HepG2 (cell line): ENCODE data around the gene SOWAHA. TPM values are rescaled to one million over a fixed set of nuclear protein-coding genes. Genes with fewer than 3 reads are reported as not detected.
A peak's percentile ranks its signal among the peaks of the same experiment; 100 is the strongest.

Experiments used
- ARID2 ChIP-seq: sonication (generic); formaldehyde crosslinking; IDR thresholded peaks from 2 replicates; pipeline ENCODE4 v1.8.1; 2022; ENCODE audit warnings: mild to moderate bottlenecking, missing genetic modification reagents, borderline replicate concordance
- ATF5 ChIP-seq: sonication (generic); formaldehyde crosslinking; IDR thresholded peaks from 2 replicates; pipeline ENCODE4 v1.4.0; 2020; ENCODE audit warnings: mild to moderate bottlenecking, low read depth, missing genetic modification reagents
- BHLHE40 ChIP-seq: IDR thresholded peaks from 2 replicates; pipeline ENCODE4 v1.6.1; 2011; ENCODE audit warnings: low read length, improper control_type of control experiment
- CEBPB ChIP-seq: IDR thresholded peaks from 2 replicates; pipeline ENCODE4 v1.6.1; 2011; ENCODE audit warnings: low read depth, low read length, improper control_type of control experiment, borderline replicate concordance
- KDM2A ChIP-seq: sonication (generic); formaldehyde crosslinking; IDR thresholded peaks from 2 replicates; pipeline ENCODE4 v1.4.0; 2020; ENCODE audit warnings: low read depth, missing genetic modification reagents, borderline replicate concordance
- KLF11 ChIP-seq: IDR thresholded peaks from 2 replicates; pipeline ENCODE4 v1.6.1; 2016; ENCODE audit warnings: missing compliant biosample characterization
- MLX ChIP-seq: IDR thresholded peaks from 2 replicates; pipeline ENCODE4 v1.6.1; 2016
- MTA3 ChIP-seq: sonication (generic); formaldehyde crosslinking; IDR thresholded peaks from 2 replicates; pipeline ENCODE4 v1.4.0; 2020; ENCODE audit warnings: missing genetic modification reagents
- MZF1 ChIP-seq: sonication (generic); formaldehyde crosslinking; IDR thresholded peaks from 2 replicates; pipeline ENCODE4 v1.8.1; 2023; ENCODE audit warnings: mild to moderate bottlenecking, missing genetic modification reagents, borderline replicate concordance
- PRDM10 ChIP-seq: sonication (generic); formaldehyde crosslinking; IDR thresholded peaks from 2 replicates; pipeline ENCODE4 v1.4.0; 2020; ENCODE audit warnings: low read depth, missing genetic modification reagents
- TEAD3 ChIP-seq: optimal IDR thresholded peaks from 2 replicates; pipeline ENCODE3; 2016; ENCODE audit warnings: borderline replicate concordance
- ZBTB34 ChIP-seq: sonication (generic); formaldehyde crosslinking; IDR thresholded peaks from 2 replicates; pipeline ENCODE4 v1.8.0; 2022; ENCODE audit warnings: mild to moderate bottlenecking, missing genetic modification reagents
- ZBTB7A ChIP-seq: sonication (generic); formaldehyde crosslinking; IDR thresholded peaks from 2 replicates; pipeline ENCODE4 v1.8.0; 2022; ENCODE audit warnings: mild to moderate bottlenecking, missing genetic modification reagents
- ZNF251 ChIP-seq: sonication (generic); formaldehyde crosslinking; IDR thresholded peaks from 2 replicates; pipeline ENCODE4 v1.9.0; 2021; ENCODE audit warnings: mild to moderate bottlenecking, missing genetic modification reagents
- ZNF264 ChIP-seq: sonication (generic); formaldehyde crosslinking; IDR thresholded peaks from 2 replicates; pipeline ENCODE4 v1.4.0; 2020; ENCODE audit warnings: missing genetic modification reagents
- ZNF512B ChIP-seq: sonication (generic); formaldehyde crosslinking; IDR thresholded peaks from 2 replicates; pipeline ENCODE4 v1.5.1; 2020; ENCODE audit warnings: missing genetic modification reagents, mild to moderate bottlenecking, borderline replicate concordance
- ZNF549 ChIP-seq: sonication (generic); formaldehyde crosslinking; IDR thresholded peaks from 2 replicates; pipeline ENCODE4 v1.5.0; 2020; ENCODE audit warnings: missing genetic modification reagents
- ZNF598 ChIP-seq: sonication (generic); formaldehyde crosslinking; IDR thresholded peaks from 2 replicates; pipeline ENCODE4 v1.5.1; 2020; ENCODE audit warnings: mild to moderate bottlenecking, missing genetic modification reagents, borderline replicate concordance
- ZNF709 ChIP-seq: sonication (generic); formaldehyde crosslinking; IDR thresholded peaks from 2 replicates; pipeline ENCODE4 v1.5.0; 2020; ENCODE audit warnings: mild to moderate bottlenecking, missing genetic modification reagents
- ZNF740 ChIP-seq: sonication (generic); formaldehyde crosslinking; IDR thresholded peaks from 2 replicates; pipeline ENCODE4 v1.4.0; 2020; ENCODE audit warnings: missing genetic modification reagents
- polyA plus RNA-seq, 8 experiments: library from polyadenylated mRNA; depleted of rRNA in 3 of 8; stranded (reverse) in 7 of 8; unstranded in 1 of 8; fragments of >200 nt; fragmentation: Illumina TruSeq in 4 of 8; extraction: Trizol in 4 of 8; gene quantifications; 2 replicates each; pipeline versions ENCODE4 v1.2.1 to v1.2.3, GENCODE V29; 2011 to 2016; ENCODE audit warnings: low read depth in 4 of 8, missing spikeins in 1 of 8, mixed read lengths in 1 of 8; ENCODE audit not compliant: insufficient read depth in 1 of 8
- total RNA-seq, 5 experiments: library from RNA; depleted of rRNA; stranded (reverse); fragments of >200 nt; fragmentation: Illumina TruSeq; extraction: Trizol; gene quantifications; 2 replicates each; pipeline ENCODE4 v1.2.3, GENCODE V29; 2016; ENCODE audit warnings: low read depth in 1 of 5

The SOWAHA gene
- total and polyA plus RNA-seq, 2 of the 13 experiments (the other 11 are each of a cell fraction or from before 2014, with no cell fraction given) = 0.95 to 1.9 TPM

GRCh38 chr5:132829742-132830435, 16.8 kb downstream of the SOWAHA start (continued):
- TF ChIP-seq ZNF740 (no peak), BHLHE40 (peak; percentile 62), PRDM10 (CRISPR knock-in tag) (peak; percentile 88), ZNF549 (CRISPR knock-in tag) (no peak), MZF1 (CRISPR knock-in tag) (no peak), KLF11 (CRISPR knock-in tag) (no peak), ZNF512B (CRISPR knock-in tag) (0 out of 2 replicates have a peak, but pooled peaks have one; percentile 26), MTA3 (CRISPR knock-in tag) (no peak), TEAD3 (peak; percentile 41), ATF5 (CRISPR knock-in tag) (no peak), ZBTB34 (0 out of 2 replicates have a peak, but pooled peaks have one; percentile 5), KDM2A (CRISPR knock-in tag) (peak; percentile 82), ZBTB7A (CRISPR knock-in tag) (peak; percentile 70; the same call in 1 of the 2 replicates), ZNF709 (CRISPR knock-in tag) (peak; percentile 74; the same call in 1 of the 2 replicates), MLX (no peak), CEBPB (no peak), ZNF264 (0 out of 2 replicates have a peak, but pooled peaks have one; percentile 24), ZNF598 (peak; percentile 77; the same call in 1 of the 2 replicates), ARID2 (CRISPR knock-in tag) (peak; percentile 48; the same call in 1 of the 2 replicates), ZNF251 (no peak)
